Fibroblast of mammary gland (primary cell): ENCODE measurements around the gene PCBP4.

Source experiments
- DNase-seq: peaks from one replicate; pipeline ENCODE4 v3.0.0-alpha.2; 2010; ENCODE audit warnings: low read depth
- H3K4me3 ChIP-seq: 2 replicates; pipeline ENCODE4 v1.5.1; 2011; ENCODE audit warnings: low read depth, mild to moderate bottlenecking, low read length, moderate library complexity; ENCODE audit not compliant: control insufficient read depth
- TF ChIP-seq, protein P1 (sequence below): conservative IDR thresholded peaks from 2 replicates; pipeline ENCODE4 v1.5.1; 2011; ENCODE audit warnings: low read depth, low read length, inconsistent platforms; ENCODE audit not compliant: control insufficient read depth, insufficient read depth

PCBP4 gene

DNA sequence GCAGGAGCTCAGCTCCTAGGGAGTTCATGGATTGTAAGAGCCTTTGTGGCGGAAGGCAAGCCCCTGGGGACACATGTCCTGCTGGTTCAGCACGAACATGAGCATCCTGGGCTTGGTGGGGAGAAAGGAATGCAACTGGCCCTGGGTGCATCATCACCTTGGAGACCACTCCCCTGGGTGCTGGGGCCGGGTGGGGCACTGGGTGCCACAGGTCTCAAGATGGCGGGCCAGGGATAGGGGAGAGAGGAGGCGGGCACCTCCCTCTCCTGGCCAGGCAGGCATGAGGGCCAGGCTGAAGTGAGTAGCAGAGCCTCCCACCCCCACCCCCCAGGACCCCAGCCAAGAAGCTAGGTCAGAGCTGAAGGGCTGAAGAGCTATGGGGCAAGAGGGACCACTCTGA, 768 bp downstream of the PCBP4 start:
- DNase-seq, result no peak
- TF ChIP-seq, protein P1, sequence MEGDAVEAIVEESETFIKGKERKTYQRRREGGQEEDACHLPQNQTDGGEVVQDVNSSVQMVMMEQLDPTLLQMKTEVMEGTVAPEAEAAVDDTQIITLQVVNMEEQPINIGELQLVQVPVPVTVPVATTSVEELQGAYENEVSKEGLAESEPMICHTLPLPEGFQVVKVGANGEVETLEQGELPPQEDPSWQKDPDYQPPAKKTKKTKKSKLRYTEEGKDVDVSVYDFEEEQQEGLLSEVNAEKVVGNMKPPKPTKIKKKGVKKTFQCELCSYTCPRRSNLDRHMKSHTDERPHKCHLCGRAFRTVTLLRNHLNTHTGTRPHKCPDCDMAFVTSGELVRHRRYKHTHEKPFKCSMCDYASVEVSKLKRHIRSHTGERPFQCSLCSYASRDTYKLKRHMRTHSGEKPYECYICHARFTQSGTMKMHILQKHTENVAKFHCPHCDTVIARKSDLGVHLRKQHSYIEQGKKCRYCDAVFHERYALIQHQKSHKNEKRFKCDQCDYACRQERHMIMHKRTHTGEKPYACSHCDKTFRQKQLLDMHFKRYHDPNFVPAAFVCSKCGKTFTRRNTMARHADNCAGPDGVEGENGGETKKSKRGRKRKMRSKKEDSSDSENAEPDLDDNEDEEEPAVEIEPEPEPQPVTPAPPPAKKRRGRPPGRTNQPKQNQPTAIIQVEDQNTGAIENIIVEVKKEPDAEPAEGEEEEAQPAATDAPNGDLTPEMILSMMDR, result no peak
- peak overlapping the region; percentile 62 for H3K4me3 ChIP-seq

DNA sequence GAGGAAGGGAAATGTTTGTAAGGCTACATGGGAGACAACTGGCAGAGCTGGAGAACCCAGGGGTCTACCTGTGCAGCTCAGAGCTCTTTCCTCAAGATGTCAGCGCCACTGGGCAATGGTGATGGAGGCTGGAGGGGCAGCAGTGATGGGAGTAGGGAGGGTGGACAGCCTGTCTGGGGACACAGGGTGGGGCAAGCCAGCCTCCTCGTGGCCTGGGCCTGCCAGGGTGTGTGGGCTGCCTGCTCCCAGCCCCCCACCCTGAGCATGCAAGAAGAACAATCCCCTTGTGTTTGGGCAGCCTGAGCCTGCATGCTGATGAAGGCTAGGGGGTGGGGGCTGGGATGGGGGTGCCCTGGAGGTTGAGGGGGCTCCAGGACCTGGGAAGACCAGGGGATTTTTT, 1.2 kb downstream of the PCBP4 start:
- no peak overlapping the region for H3K4me3 ChIP-seq
- TF ChIP-seq, protein P1, result no peak
- no peak for DNase-seq

DNA sequence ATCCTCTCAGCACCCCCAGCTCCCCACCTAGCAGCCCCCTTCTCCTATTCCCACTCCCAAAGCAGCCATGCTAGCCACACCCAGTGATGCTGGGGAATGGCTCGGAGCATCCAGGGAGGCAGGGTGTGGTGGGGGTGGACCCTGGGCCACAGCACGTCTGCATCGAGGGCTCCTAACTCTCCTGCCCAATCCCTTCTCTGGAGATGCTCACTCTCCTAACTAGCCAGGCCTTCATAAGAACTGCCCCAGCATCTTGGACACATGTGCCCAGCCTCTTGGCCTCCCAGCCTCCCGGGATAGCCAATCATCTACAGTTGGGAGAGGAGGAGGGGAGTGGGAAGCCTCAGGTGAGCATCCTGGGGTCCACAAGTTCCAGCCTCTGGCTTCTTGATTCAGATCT, 2.7 kb downstream of the PCBP4 start:
- TF ChIP-seq, protein P1, result no peak
- H3K4me3 ChIP-seq, result no peak overlapping the region
- DNase-seq, result no peak

DNA sequence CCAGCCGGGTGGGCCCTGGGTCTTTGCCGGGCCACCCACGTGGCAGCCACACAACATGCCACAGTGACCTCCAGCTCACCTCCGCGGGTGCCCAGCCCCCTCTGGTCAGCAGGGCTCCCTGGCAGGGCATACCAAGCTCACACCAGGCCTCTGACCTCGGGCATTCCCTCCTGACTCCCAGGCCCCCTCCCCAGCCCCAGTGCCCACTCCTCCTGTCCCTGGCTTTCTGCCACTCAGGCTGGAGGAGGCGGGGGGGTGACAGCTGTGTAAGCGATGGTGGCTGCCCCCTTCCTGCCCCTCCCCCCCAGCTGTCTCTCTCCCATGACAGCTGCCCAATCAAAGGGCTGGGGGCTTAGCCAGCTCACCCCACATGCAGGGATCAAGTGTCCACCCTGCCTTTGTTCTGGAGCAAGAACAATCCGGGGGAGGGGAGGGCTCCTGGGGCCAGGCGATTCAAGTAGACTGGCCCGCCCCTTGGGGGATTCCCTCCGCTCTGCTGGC, 3.3 kb downstream of the PCBP4 start:
- DNase-seq, result no peak
- TF ChIP-seq, protein P1, result no peak
- no peak overlapping the region for H3K4me3 ChIP-seq

DNA sequence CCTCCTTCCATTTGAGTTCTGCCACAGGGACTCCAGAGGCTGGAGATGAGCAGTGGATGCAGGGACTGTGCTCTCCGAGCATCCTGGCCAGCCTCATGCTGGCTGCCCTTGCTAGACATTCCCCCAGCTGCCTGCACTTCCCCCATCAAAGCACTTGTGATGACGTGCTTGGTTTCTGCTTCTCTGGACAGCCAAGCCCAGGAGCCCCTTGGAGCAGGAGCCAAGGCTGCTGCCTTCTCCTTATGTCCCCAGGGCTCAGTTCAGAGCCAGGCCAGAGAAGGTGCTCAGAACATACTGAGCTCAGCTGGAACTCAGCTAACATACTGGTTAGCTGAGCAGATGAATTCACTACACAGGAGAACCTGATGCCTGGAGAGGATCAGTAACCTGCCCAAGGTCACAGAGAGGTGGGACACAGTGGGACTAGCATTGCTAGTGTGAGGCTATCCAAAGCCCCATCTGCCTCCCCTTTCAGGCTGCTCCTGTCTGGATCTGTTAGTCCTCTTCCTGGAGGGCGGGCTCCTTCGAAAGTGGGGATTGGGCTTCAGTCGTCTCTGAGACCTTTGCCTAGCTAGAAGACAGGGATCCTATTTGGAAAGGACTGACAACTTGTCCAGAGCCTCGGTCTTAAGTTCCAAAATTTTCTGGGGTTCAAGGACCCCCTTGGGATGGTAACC, 4.3 kb downstream of the PCBP4 start:
- H3K4me3 ChIP-seq, result no peak overlapping the region
- TF ChIP-seq, protein P1, result no peak
- no peak for DNase-seq

DNA sequence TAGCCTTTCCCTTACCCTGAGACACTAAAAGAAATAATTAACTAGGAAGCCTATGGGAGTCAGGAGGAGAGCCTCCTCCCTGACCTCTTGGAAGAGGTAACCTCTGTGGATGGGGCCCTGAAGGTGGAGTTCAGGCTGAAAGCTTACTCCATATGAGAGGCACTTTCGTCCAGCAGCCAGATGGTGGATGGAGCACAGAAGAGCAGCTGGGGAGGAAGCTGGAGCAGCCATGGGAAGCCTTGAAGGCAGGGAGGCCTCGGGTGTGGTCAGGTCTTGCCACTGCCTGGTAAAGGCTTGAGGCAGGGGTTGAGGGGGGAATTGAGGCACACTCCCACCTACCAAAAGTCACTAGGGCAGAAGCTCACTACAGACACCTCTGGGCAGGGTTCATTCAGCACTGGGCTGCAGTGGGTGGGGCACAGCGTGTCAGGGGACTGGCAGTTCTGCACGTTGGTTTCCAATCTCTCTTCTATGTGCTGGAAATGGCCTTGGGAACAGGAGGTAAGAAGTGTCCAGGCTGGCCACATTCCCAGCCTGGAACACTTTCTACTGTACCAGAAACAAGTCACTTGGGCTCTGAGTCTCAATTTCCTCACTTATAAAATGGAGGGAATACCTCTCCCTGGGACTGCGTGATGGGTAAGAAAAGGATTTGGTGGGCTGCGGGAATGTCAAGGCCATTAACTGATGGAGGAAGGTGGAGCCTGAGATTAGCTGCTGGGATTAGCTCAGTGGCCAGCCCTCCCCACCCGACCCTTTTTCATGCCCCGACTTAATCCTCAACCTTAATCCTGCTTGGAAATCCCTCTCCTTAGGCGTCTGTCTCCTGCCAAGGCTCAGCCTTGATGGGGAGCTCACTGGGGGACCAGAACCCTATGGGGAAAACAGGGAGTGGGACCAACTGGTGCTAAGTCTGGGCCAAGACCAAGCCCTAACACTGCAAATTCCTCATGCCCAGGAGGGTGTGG, 5.4 kb downstream of the PCBP4 start:
- TF ChIP-seq, protein P1, result no peak
- DNase-seq, result no peak
- H3K4me3 ChIP-seq, result no peak overlapping the region
